Measurements from ENCODE around the gene LMO4.
A peak's percentile ranks its signal among the peaks of the same experiment; 100 is the strongest.

Gene LMO4

GRCh38 chr1:87329051-87329525 is 408 bp downstream of the LMO4 start:
- peak; percentile 40 for DNase-seq

- DNase-seq: no peak
Measured at GRCh38 chr1:87329526-87330056, 911 bp downstream of the LMO4 start.

- DNase-seq: no peak
Measured at GRCh38 chr1:87330057-87330884, 1.6 kb downstream of the LMO4 start.

GRCh38 chr1:87330885-87331364 is 2.2 kb downstream of the LMO4 start:
- DNase-seq: no peak

- DNase-seq: peak; percentile 35
Measured at GRCh38 chr1:87331365-87332241, 2.9 kb downstream of the LMO4 start.

- no peak for DNase-seq
Measured at GRCh38 chr1:87333692-87334347, 5.1 kb downstream of the LMO4 start.

GRCh38 chr1:87334351-87335174 is 5.9 kb downstream of the LMO4 start:
- no peak for DNase-seq

GRCh38 chr1:87335175-87335884 is 6.7 kb downstream of the LMO4 start:
- peak; percentile 51 for DNase-seq

- DNase-seq: no peak
Measured at GRCh38 chr1:87336623-87337067, 8.0 kb downstream of the LMO4 start.

- DNase-seq: no peak
Measured at GRCh38 chr1:87337606-87338005, 8.9 kb downstream of the LMO4 start.

GRCh38 chr1:87338566-87338965 is 9.9 kb downstream of the LMO4 start:
- no peak for DNase-seq

GRCh38 chr1:87344231-87344630 is 15.6 kb downstream of the LMO4 start:
- no peak for DNase-seq

GRCh38 chr1:87346130-87346814 is 17.6 kb downstream of the LMO4 start:
- DNase-seq: no peak

- no peak for DNase-seq
Measured at GRCh38 chr1:87348341-87349019, 19.8 kb downstream of the LMO4 start.

GRCh38 chr1:87349036-87349435 is 20.4 kb downstream of the LMO4 start:
- no peak for DNase-seq

GRCh38 chr1:87355894-87356293 is 27.2 kb downstream of the LMO4 start:
- no peak for DNase-seq

GRCh38 chr1:87356591-87356990 is 27.9 kb downstream of the LMO4 start:
- DNase-seq: no peak

GRCh38 chr1:87358219-87358618 is 29.5 kb downstream of the LMO4 start:
- DNase-seq: no peak

GRCh38 chr1:87359586-87359985 is 30.9 kb downstream of the LMO4 start:
- no peak for DNase-seq

All from activated CD4-positive, CD25-positive, alpha-beta regulatory T cell treated with anti-CD3 and anti-CD28 coated beads, Interleukin-2, amount 50 U/mL, for 72 hours (primary cell).